GM12864 (cell line): ENCODE results near the gene FSTL4.

Experiments used
- DNase-seq: peaks from one replicate; pipeline ENCODE4 v3.0.0-alpha.2; 2011; ENCODE audit warnings: low read depth
- H3K4me3 ChIP-seq: 2 replicates; pipeline ENCODE4 v1.5.1; 2011; ENCODE audit warnings: mild to moderate bottlenecking, low read depth, low read length, control low read depth
- TF ChIP-seq, protein P1 (sequence below): IDR thresholded peaks from 2 replicates; pipeline ENCODE4 v1.5.1; 2011; ENCODE audit warnings: low read depth, mild to moderate bottlenecking, moderate library complexity, low read length, control low read depth, inconsistent platforms; ENCODE audit errors: missing control alignments

Gene FSTL4

DNA sequence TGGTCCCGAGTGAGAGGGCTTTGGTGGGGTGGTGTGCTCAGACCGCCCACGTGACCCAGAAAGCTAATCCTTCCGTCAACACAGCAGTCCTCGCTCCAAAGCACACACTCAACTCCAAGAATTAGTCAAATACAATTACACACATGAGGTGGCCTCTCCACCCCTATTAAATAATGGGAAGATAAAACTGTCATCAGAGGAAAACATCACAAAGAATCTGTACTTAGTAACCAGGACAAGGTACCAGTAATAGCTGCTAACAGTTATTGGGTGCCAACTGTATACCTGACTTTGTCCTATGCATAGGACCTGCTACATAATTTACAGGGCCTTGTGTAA, 337.8 kb downstream of the FSTL4 start:
- no peak for DNase-seq
- TF ChIP-seq, protein P1, sequence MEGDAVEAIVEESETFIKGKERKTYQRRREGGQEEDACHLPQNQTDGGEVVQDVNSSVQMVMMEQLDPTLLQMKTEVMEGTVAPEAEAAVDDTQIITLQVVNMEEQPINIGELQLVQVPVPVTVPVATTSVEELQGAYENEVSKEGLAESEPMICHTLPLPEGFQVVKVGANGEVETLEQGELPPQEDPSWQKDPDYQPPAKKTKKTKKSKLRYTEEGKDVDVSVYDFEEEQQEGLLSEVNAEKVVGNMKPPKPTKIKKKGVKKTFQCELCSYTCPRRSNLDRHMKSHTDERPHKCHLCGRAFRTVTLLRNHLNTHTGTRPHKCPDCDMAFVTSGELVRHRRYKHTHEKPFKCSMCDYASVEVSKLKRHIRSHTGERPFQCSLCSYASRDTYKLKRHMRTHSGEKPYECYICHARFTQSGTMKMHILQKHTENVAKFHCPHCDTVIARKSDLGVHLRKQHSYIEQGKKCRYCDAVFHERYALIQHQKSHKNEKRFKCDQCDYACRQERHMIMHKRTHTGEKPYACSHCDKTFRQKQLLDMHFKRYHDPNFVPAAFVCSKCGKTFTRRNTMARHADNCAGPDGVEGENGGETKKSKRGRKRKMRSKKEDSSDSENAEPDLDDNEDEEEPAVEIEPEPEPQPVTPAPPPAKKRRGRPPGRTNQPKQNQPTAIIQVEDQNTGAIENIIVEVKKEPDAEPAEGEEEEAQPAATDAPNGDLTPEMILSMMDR: no peak
- no peak overlapping the region for H3K4me3 ChIP-seq

DNA sequence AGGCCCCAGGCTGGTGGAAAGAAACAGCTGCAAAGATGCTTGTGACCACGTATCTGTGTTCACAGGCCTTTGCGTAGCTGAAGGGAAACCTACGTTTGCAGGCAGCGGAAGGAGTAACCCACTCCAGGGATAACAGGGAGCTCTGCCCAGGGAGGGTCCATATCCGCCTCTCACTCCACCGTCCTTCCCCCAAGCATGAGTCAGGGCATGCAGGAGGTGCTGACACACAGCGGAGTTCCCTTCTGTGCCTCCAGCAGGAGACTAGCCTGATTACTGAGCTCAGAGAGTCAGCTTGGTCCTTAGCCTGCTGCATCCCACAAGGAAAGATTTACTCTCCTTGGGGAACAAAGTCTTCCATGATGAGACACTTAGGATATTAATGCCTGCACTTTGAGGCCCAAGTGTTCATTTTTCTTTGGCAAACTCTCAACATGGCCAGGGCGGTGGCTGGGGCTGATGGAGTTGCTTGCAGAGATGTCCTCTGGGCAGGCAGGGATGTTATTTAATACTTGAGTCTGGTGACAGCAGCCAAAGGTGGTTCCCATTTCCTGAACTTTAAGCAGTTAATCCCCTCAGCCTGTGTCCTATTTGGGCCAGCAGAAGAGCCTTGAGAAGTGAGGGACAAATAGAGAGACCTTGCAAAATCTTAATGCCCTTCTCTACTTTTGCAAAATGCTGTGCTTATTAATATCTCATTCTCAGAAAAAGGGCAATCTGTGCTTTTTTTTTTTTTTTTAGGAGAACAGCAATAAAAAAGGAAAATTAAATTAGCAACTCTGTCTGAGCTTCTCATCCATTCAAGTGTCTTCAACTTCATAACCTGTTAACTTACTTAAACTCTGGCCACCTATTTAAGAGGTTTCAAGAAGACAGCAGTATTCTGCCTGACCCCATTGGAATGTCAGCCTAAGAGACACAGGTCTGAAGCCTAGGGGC, 338.4 kb downstream of the FSTL4 start:
- H3K4me3 ChIP-seq: no peak overlapping the region
- no peak for DNase-seq
- TF ChIP-seq, protein P1: no peak

DNA sequence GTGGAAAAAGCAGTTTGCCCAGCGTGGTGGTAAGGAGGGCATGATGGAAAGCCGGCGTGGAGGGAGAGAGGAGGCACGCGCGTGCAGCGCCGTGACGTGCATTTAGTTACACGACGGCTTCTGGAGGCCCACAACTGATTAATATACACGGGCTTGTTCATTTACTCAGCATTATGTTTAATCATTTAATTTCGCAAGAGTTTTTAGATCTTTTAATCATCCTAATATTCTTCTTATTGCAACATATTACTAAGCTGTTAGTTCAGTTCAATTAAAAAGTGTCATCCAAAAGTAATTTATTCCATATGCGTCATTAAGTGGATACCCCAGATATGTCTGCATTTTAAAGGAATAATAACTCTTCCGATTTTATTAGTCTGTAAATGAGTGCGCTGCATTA, 340.0 kb downstream of the FSTL4 start:
- TF ChIP-seq, protein P1: no peak
- no peak for DNase-seq
- no peak overlapping the region for H3K4me3 ChIP-seq

DNA sequence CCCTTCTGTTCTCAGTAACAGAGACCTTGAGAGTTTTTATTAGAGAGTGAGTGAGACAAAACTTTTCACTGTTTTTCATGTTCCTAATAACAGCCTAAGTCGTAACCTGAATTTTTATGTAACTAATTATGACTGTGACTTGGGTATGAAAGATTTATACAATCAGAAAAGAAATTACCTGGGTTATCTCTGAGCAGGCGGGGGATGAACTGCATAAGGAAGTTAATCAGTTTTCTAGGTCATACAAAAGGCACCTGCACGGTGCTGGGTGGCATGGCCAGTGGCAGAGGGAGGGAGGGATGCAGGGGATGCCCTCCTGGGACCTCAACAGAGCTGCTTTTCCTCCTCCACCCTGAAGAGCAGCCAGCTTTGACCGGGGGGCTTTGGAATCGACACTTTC, 340.7 kb downstream of the FSTL4 start:
- DNase-seq: no peak
- TF ChIP-seq, protein P1: no peak

DNA sequence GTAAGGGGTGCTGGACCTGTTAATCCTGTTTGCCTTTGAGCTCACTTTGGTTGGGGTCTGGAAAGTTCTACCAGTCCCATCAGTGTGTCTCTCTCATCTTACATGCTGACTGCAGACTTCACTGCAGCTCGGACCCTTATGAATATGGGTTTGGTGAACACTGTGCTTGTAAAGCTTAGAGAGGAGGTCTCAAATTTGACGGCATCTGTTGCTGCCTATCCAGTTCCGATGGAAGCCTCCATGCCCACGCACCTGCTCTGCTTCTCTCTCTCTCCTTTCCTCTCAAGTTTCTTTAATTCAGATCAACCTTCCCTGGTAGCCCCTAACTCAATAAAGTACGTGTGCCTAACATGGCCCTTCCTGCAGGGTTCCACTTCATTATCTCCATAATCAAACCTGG, 342.6 kb downstream of the FSTL4 start:
- no peak overlapping the region for H3K4me3 ChIP-seq
- no peak for DNase-seq
- TF ChIP-seq, protein P1: no peak

More for the DNA sequence above, 340.7 kb downstream of the FSTL4 start:
- no peak overlapping the region for H3K4me3 ChIP-seq

DNA sequence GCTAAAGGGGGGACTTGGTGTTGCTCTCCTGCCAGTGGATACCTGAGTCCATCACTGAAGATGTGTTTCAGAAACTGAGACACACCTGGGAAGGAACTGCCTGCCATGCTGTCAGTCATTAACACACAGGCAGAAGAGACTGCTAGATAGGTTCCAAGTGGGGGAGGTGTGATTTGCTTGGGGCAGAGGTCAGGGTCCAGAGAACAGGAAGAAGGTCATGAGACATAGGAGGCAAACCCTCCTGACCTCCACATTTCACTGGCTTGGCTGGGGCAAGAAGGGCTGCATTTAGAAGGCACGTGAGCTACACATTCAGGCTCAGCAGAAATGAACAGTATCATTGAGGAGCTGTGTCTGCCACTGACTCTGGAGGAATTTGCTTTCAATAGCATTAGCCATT, 344.7 kb downstream of the FSTL4 start:
- TF ChIP-seq, protein P1: no peak
- H3K4me3 ChIP-seq: no peak overlapping the region
- no peak for DNase-seq

DNA sequence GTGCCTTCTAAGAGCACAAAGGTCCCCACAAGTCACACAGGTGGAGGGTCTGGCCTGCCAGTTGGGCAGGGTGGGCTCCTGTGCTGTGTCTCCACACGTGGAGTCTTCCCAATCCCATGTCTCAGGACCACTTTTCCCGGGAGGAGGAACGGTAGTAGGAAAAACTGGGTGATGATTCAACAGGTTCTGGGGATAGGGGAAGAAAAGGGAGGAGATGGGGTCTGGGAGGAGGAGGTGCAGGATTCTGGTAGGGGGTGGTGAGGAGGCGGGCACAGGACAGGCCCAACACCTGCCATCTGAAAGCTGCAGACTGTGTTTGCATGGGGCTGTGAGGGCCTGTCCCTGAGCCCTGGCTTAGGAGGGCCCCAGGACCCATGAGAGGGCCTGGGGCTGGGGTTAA, 345.4 kb downstream of the FSTL4 start:
- no peak overlapping the region for H3K4me3 ChIP-seq
- TF ChIP-seq, protein P1: no peak
- DNase-seq: no peak
